Neural cell (in vitro differentiated cells): ENCODE measurements around the gene PRR18.

Source experiments
- CTCF ChIP-seq: fragments of 450-650 bp; IDR thresholded peaks from 2 replicates; pipeline ENCODE4 v1.5.1; 2014; ENCODE audit warnings: antibody characterized with exemption, mild to moderate bottlenecking, moderate library complexity; ENCODE audit not compliant: poor library complexity, severe bottlenecking
- EP300 ChIP-seq: fragments of 450-650 bp; conservative IDR thresholded peaks from 2 replicates; pipeline ENCODE4 v1.6.1; 2014; ENCODE audit warnings: antibody characterized with exemption, mild to moderate bottlenecking, moderate library complexity; ENCODE audit not compliant: poor library complexity, severe bottlenecking
- EZH2 ChIP-seq: fragments of 200-600, 300-800 bp; shearing (Covaris generic), sonication (generic); IDR thresholded peaks from 2 replicates; pipeline ENCODE4 v1.6.1; 2014; ENCODE audit warnings: antibody characterized with exemption, low read length, borderline replicate concordance, mild to moderate bottlenecking; ENCODE audit not compliant: insufficient read depth, poor library complexity, severe bottlenecking
- POLR2AphosphoS5 ChIP-seq: IDR thresholded peaks from 2 replicates; pipeline ENCODE4 v1.6.1; 2012
- RAD21 ChIP-seq: fragments of 450-650 bp; conservative IDR thresholded peaks from 2 replicates; pipeline ENCODE4 v1.6.1; 2014; ENCODE audit warnings: antibody characterized with exemption, mild to moderate bottlenecking, moderate library complexity
- REST ChIP-seq: IDR thresholded peaks from 2 replicates; pipeline ENCODE4 v1.6.1; 2012; ENCODE audit warnings: borderline replicate concordance
- SMC3 ChIP-seq: fragments of 450-650 bp; conservative IDR thresholded peaks from 2 replicates; pipeline ENCODE4 v1.6.1; 2014; ENCODE audit warnings: antibody characterized with exemption, mild to moderate bottlenecking, moderate library complexity; ENCODE audit not compliant: poor library complexity
- TAF1 ChIP-seq: IDR thresholded peaks from 2 replicates; pipeline ENCODE4 v1.6.1; 2012; ENCODE audit warnings: low read depth

GRCh38 chr6:166336847-166337246, 28.7 kb upstream of the PRR18 start:
- TF ChIP-seq EP300: no peak
- no peak for TF ChIP-seq CTCF
- no peak for TF ChIP-seq POLR2AphosphoS5
- no peak for TF ChIP-seq RAD21
- no peak for TF ChIP-seq REST
- TF ChIP-seq EZH2: no peak
- TF ChIP-seq TAF1: no peak
- TF ChIP-seq SMC3: no peak
